Activated B cell treated with CpG ODN at 0.5 μM for 24 hours (primary cell): ENCODE results near the gene CTBP2. TPM values are rescaled to one million over a fixed set of nuclear protein-coding genes. Genes with fewer than 3 reads are reported as not detected.

Experiments used
- ATAC-seq: fragments of 200-7000 bp; cut with Tn5 transposase; one replicate; pipeline ENCODE4 v1.10.0; 2021; ENCODE audit warnings: low read depth, mild to moderate bottlenecking, moderate library complexity
- CTCF ChIA-PET: fragments of 350-600 bp; sonication (Branson Sonifier 250); formaldehyde crosslinking; loops from one replicate; lab custom pipeline; 2021; ENCODE audit warnings: antibody characterized with exemption; lab: Charles Lee
- POLR2A ChIA-PET: fragments of 350-600 bp; sonication (Branson Sonifier 250); formaldehyde crosslinking; loops from one replicate; lab custom pipeline; 2021; ENCODE audit warnings: antibody characterized with exemption; lab: Charles Lee
- DNase-seq: peaks from one replicate; pipeline ENCODE4 v3.0.0; 2022
- H3K27ac Mint-ChIP-seq: one replicate; pipeline ENCODE4 v1.8.0; 2020; ENCODE audit warnings: mixed read lengths
- H3K27me3 Mint-ChIP-seq: one replicate; pipeline ENCODE4 v1.8.0; 2021; ENCODE audit warnings: mixed read lengths
- H3K36me3 Mint-ChIP-seq: one replicate; pipeline ENCODE4 v1.8.0; 2021; ENCODE audit warnings: low read depth, mixed read lengths
- H3K4me1 Mint-ChIP-seq: one replicate; pipeline ENCODE4 v1.8.0; 2021; ENCODE audit warnings: mixed read lengths
- H3K4me3 Mint-ChIP-seq: one replicate; pipeline ENCODE4 v1.8.0; 2020; ENCODE audit warnings: mild to moderate bottlenecking, mixed read lengths
- H3K9me3 Mint-ChIP-seq: one replicate; pipeline ENCODE4 v1.8.0; 2020; ENCODE audit warnings: mixed read lengths
- intact Hi-C: fragments of 100-400 bp; cut with micrococcal nuclease; formaldehyde crosslinking; loops from one replicate; pipeline ENCODE4 v1.15.1; 2024
- total RNA-seq: library from RNA; stranded (reverse); gene quantifications from 2 replicates; pipeline ENCODE4 v1.2.3, GENCODE V29; 2022
- TF ChIP-seq, protein P1 (sequence below): fragments of 200-600 bp; IDR thresholded peaks from one replicate; pipeline ENCODE4 v1.8.0; 2022; ENCODE audit warnings: antibody characterized with exemption, mild to moderate bottlenecking

The CTBP2 gene
- total RNA-seq, 1 donor from 2014 or later, result 0.42 TPM

GRCh38 chr10:124952123-124952522 lies 208.2 kb downstream of the CTBP2 start:
- ATAC-seq, result no peak
- ChIA-PET CTCF (no interaction called here), POLR2A (no interaction called here)
- no peak for DNase-seq
- Mint-ChIP-seq H3K9me3 (no peaks in the 10 kb centered on the region), H3K36me3 (peaks cover 39% of the 10 kb centered on the region), H3K27ac (no peak overlapping the region), H3K4me3 (no peak overlapping the region), H3K27me3 (no peaks in the 10 kb centered on the region), H3K4me1 (peaks cover 36% of the 10 kb centered on the region)
- intact Hi-C loops, result no loop called here
- TF ChIP-seq, protein P1, sequence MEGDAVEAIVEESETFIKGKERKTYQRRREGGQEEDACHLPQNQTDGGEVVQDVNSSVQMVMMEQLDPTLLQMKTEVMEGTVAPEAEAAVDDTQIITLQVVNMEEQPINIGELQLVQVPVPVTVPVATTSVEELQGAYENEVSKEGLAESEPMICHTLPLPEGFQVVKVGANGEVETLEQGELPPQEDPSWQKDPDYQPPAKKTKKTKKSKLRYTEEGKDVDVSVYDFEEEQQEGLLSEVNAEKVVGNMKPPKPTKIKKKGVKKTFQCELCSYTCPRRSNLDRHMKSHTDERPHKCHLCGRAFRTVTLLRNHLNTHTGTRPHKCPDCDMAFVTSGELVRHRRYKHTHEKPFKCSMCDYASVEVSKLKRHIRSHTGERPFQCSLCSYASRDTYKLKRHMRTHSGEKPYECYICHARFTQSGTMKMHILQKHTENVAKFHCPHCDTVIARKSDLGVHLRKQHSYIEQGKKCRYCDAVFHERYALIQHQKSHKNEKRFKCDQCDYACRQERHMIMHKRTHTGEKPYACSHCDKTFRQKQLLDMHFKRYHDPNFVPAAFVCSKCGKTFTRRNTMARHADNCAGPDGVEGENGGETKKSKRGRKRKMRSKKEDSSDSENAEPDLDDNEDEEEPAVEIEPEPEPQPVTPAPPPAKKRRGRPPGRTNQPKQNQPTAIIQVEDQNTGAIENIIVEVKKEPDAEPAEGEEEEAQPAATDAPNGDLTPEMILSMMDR, result no peak

- no peak overlapping the region for H3K27ac Mint-ChIP-seq
- ChIA-PET CTCF (no interaction called here), POLR2A (no interaction called here)
- H3K27me3 Mint-ChIP-seq, result no peaks in the 10 kb centered on the region
- intact Hi-C loops, result no loop called here
- H3K4me3 Mint-ChIP-seq, result no peak overlapping the region
- TF ChIP-seq, protein P1, result no peak
- H3K4me1 Mint-ChIP-seq, result peaks cover 29% of the 10 kb centered on the region
- no peaks in the 10 kb centered on the region for H3K9me3 Mint-ChIP-seq
- DNase-seq, result no peak
- peaks cover 50% of the 10 kb centered on the region for H3K36me3 Mint-ChIP-seq
- ATAC-seq, result no peak
Measured at GRCh38 chr10:124949543-124949942, 210.8 kb downstream of the CTBP2 start.

DNA sequence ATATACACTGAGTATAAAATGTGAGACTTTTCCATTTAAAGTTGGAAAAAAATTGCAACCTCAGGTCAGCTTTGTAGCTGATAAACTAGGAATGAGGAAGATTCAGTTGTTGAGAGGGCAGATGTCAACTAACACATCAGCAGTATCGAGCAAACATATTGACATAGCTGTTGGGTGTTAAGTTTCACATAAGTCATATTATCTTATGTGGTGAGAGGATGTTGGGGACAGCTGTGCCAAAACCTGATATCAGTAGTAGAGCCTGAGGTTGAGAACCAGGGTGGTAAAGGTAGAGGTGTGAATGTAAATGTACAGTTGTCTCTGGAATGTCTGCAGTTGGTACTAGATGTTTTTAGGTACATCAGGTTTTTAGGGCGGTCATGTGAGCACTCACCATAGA lies 213.4 kb downstream of the CTBP2 start:
- ATAC-seq (no peak), DNase-seq (no peak)
- Mint-ChIP-seq H3K27ac (no peak overlapping the region), H3K9me3 (no peaks in the 10 kb centered on the region), H3K4me1 (peaks cover 41% of the 10 kb centered on the region), H3K27me3 (no peaks in the 10 kb centered on the region), H3K4me3 (no peak overlapping the region), H3K36me3 (peaks cover 58% of the 10 kb centered on the region)
- intact Hi-C loops, result no loop called here
- TF ChIP-seq, protein P1, result no peak
- ChIA-PET POLR2A (no interaction called here), CTCF (no interaction called here)

GRCh38 chr10:124944982-124945381 lies 215.4 kb downstream of the CTBP2 start:
- H3K27ac Mint-ChIP-seq, result no peak overlapping the region

DNA sequence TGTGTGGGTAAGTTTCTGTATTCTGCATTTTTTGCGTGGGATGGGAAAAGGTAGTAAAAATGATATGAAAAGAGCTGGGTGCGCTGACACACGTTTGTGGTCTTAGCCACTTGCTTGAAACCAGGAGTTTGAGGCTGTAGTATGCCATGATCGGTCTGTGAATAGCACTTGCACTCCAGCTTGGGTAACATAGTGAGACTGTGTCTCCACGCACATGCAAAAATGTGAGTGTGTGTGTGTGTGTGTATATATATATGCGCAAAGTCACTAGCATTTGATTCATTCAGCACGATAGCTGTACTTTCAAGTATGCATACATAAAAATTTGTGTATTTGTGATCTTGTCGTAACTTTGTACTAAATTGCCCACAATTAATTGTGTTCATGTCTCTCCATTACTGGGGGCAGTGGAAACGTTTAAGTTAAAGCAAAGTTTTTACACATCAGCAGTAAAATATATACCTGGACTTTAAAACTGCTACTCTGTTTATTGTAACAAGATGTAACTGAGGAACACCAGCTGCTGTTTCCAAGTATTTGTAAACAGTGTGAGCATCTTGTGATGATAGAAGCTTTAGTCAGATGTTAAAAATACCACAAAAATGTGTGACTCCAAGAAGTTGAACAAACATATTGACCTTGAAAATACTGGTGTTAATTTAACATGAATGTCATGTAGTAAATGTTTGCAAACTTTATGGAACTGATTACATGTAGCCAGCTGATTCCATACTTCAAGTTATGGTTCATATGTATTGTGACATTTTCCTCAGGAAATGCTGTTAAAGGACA lies 216.9 kb downstream of the CTBP2 start:
- peaks cover 49% of the 10 kb centered on the region for H3K36me3 Mint-ChIP-seq
- no peak overlapping the region for H3K27ac Mint-ChIP-seq
- no peaks in the 10 kb centered on the region for H3K27me3 Mint-ChIP-seq
- intact Hi-C loops, result no loop called here
- no peak for DNase-seq
- CTCF ChIA-PET, result no interaction called here
- POLR2A ChIA-PET, result no interaction called here
- no peak overlapping the region for H3K4me3 Mint-ChIP-seq
- peaks cover 53% of the 10 kb centered on the region for H3K4me1 Mint-ChIP-seq
- TF ChIP-seq, protein P1, result no peak
- no peak for ATAC-seq
- no peaks in the 10 kb centered on the region for H3K9me3 Mint-ChIP-seq

More at GRCh38 chr10:124944982-124945381, 215.4 kb downstream of the CTBP2 start:
- H3K4me1 Mint-ChIP-seq, result peaks cover 53% of the 10 kb centered on the region
- H3K4me3 Mint-ChIP-seq, result no peak overlapping the region
- no peaks in the 10 kb centered on the region for H3K9me3 Mint-ChIP-seq
- ChIA-PET POLR2A (no interaction called here), CTCF (no interaction called here)
- H3K27me3 Mint-ChIP-seq, result no peaks in the 10 kb centered on the region
- TF ChIP-seq, protein P1, result no peak
- intact Hi-C loops, result no loop called here
- peaks cover 57% of the 10 kb centered on the region for H3K36me3 Mint-ChIP-seq
- no peak for ATAC-seq
- no peak for DNase-seq
